H1 (cell line): Measurements from ENCODE around the gene TBC1D9.

Experiments
- CTCF ChIP-seq, 3 experiments: IDR thresholded peaks; 1 replicate in 2 of 3; 2 replicates in 1 of 3; pipeline versions ENCODE4 v1.5.1 to v1.6.1; 2011; ENCODE audit warnings: low read length in 3 of 3, mild to moderate bottlenecking in 3 of 3, inconsistent platforms in 2 of 3, low read depth in 1 of 3, moderate library complexity in 1 of 3; ENCODE audit not compliant: insufficient read depth in 1 of 3; ENCODE audit errors: control extremely low read depth in 1 of 3
- EZH2 ChIP-seq: fragments of 200-600 bp; sonication (generic); IDR thresholded peaks from 2 replicates; pipeline ENCODE4 v1.7.1; 2012; ENCODE audit warnings: low read depth, mild to moderate bottlenecking, moderate library complexity, low read length, inconsistent platforms; ENCODE audit not compliant: severe bottlenecking
- JUND ChIP-seq: IDR thresholded peaks from 2 replicates; pipeline ENCODE4 v1.6.1; 2011; ENCODE audit warnings: mild to moderate bottlenecking, improper control_type of control experiment, low read length
- TEAD4 ChIP-seq: IDR thresholded peaks from 2 replicates; pipeline ENCODE4 v1.6.1; 2012; ENCODE audit warnings: low read depth, low read length, inconsistent platforms, mixed read lengths
- YY1 ChIP-seq: IDR thresholded peaks from 2 replicates; pipeline ENCODE4 v1.6.1; 2011; ENCODE audit warnings: low read depth, mild to moderate bottlenecking, low read length

GRCh38 chr4:140740906-140741670 lies 15.1 kb downstream of the TBC1D9 start:
- TF ChIP-seq CTCF (IDR thresholded peaks at IDR 0.05; ENCODE audit: control extremely low read depth in 1 of 3, insufficient read depth in 1 of 3, low read depth in 1 of 3, low read length in 3 of 3) (no peak), EZH2 (no peak), TEAD4 (no peak), YY1 (no peak), JUND (no peak)
